Pancreas (tissue), 10 donors: Measurements from ENCODE around the gene RYK. TPM values are rescaled to one million over a fixed set of nuclear protein-coding genes. Genes with fewer than 3 reads are reported as not detected.

Experiments
- ATAC-seq, 4 donors: fragments of 200-7000 bp; cut with Tn5 transposase; one replicate each; pipeline versions ENCODE4 v1.8.0 to v1.9.1; 2020; ENCODE audit warnings: mild to moderate bottlenecking in 4 of 4, moderate library complexity in 4 of 4
- DNase-seq, 6 donors: peaks; one replicate each; pipeline ENCODE4 v3.0.0-alpha.2; 2020
- FAIRE-seq: peaks from 2 replicates; lab custom pipeline; 2012; peaks lifted over from hg19 to GRCh38; lab: Jason Lieb, UNC
- H3K27ac ChIP-seq, 4 donors: fragments of 200-600 bp; sonication (generic); 1 replicate in 3 of 4; 2 replicates in 1 of 4; pipeline versions ENCODE4 v1.5.0 to v1.8.0; 2020
- H3K27me3 ChIP-seq, 4 donors: fragments of 200-600 bp; one replicate each; pipeline ENCODE4 v1.8.0; 2021
- H3K36me3 ChIP-seq, 3 donors: fragments of 200-600 bp; sonication (generic) in 1 of 3; one replicate each; pipeline versions ENCODE4 v1.5.0 to v1.8.0; 2020 to 2021
- H3K4me1 ChIP-seq, 3 donors: fragments of 200-600 bp; one replicate each; pipeline ENCODE4 v1.8.0; 2021
- H3K4me3 ChIP-seq, 4 donors: fragments of 200-600 bp; sonication (generic) in 2 of 4; one replicate each; pipeline versions ENCODE4 v1.5.0 to v1.8.0; 2020 to 2021
- H3K9me3 ChIP-seq, 4 donors: fragments of 200-600 bp; one replicate each; pipeline ENCODE4 v1.8.0; 2021
- WGBS, 2 donors: extraction: QIAGEN DNeasy Blood & Tissue Kit; methylation state at CpG; one replicate each; pipeline ENCODE4 v1.1.7; 2013; 5-methylcytosine and 5-hydroxymethylcytosine counted together
- intact Hi-C, 3 donors: fragments of 100-400 bp; cut with DNase I; formaldehyde crosslinking; loops; one replicate each; pipeline versions ENCODE4 v1.11.1 to v1.14.2; 2022
- polyA plus RNA-seq, 2 donors: library from polyadenylated mRNA; stranded (reverse); fragments of 200-250 nt; gene quantifications; one replicate each; pipeline ENCODE4 v1.2.3, GENCODE V29; 2013
- total RNA-seq, 6 donors: library from RNA; stranded (reverse); fragmentation: NEBNext Ultra II Directional in 4 of 6; extraction: Animal tissue kit (Norgen Biotek cat#: 25700) in 4 of 6; gene quantifications; one replicate each; pipeline versions ENCODE4 v1.2.1 to v1.2.4, GENCODE V29; 2021 to 2023
- TF ChIP-seq, protein P1 (sequence below), 4 donors: fragments of 200-600 bp; sonication (generic) in 3 of 4; IDR thresholded peaks; one replicate each; pipeline versions ENCODE4 v1.5.0 to v1.8.0; 2021; ENCODE audit warnings: antibody characterized with exemption in 4 of 4
- donor health status: healthy with polysubstance abuse.
- donor health status: DM: no; HTN: no; CAD: no; lungs with moderate emphysema.
- donor health status: DM: no; HTN: no; CAD: no.
- donor health status: control.
- donor health status: control.
- donor health status: Bipolar disorder and iron deficiency.
- donor health status: DM: yes; HTN: yes; CAD: no.
- donor health status: DM: no; HTN: no; CAD: no.
- donor health status: DM: no; HTN: no; CAD: no.
- donor health status: DM: yes; HTN: yes; CAD: no.

RYK gene
- total and polyA plus RNA-seq, 8 donors, result 13.8 to 31.9 (median 20.5) TPM

DNA sequence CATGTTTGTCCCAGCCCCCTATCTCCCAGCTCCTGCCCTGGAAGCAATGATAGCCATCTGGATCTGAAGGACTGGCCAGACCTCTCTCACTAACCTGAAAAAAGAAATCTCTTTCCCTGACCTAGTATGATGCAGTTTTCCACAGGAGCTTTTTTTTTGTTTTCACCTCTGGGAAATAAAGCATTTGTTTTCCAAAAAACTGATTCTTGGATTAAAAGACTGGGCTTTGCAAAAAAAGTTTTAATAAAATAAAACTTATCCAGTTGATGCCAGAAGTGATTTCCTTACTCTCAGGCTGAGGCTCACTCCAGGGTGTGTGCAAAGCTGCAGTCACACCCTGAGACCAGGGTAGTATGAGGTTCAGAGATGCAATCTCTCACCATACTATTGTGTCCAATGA lies 104.0 kb downstream of the RYK start:
- Histone ChIP-seq H3K36me3 (no peaks in the 10 kb centered on the region), H3K27ac (no peak overlapping the region), H3K4me1 (no peaks in the 10 kb centered on the region), H3K27me3 (no peaks in the 10 kb centered on the region), H3K9me3 (no peaks in the 10 kb centered on the region), H3K4me3 (no peak overlapping the region)
- TF ChIP-seq, protein P1, sequence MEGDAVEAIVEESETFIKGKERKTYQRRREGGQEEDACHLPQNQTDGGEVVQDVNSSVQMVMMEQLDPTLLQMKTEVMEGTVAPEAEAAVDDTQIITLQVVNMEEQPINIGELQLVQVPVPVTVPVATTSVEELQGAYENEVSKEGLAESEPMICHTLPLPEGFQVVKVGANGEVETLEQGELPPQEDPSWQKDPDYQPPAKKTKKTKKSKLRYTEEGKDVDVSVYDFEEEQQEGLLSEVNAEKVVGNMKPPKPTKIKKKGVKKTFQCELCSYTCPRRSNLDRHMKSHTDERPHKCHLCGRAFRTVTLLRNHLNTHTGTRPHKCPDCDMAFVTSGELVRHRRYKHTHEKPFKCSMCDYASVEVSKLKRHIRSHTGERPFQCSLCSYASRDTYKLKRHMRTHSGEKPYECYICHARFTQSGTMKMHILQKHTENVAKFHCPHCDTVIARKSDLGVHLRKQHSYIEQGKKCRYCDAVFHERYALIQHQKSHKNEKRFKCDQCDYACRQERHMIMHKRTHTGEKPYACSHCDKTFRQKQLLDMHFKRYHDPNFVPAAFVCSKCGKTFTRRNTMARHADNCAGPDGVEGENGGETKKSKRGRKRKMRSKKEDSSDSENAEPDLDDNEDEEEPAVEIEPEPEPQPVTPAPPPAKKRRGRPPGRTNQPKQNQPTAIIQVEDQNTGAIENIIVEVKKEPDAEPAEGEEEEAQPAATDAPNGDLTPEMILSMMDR (IDR thresholded peaks at IDR 0.05), result no peak
- intact Hi-C loops, result no loop called here
- ATAC-seq (peak in 1 of 4 donors; percentile 45), FAIRE-seq (no peak), DNase-seq (no peak)

DNA sequence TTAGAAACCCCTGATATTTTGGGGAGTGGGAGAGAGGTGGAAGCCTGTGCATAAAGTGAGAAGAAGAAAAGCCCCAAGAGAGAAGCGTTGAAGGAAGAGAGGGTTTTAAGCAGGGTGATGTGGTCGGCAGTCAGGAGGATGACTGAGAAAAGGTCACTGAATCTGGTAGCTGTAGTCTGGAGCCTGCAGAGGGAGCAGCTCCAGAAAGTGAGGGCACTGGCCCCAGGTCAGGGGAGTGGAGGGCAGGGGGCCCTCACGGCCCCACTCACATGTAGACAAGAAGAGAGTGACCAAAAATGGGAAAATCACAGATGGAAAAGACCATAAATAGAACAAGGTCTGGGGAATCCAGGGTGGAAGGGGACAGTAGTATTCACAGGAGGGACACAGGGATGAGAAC lies 105.5 kb downstream of the RYK start:
- no peak overlapping the region for H3K4me3 ChIP-seq
- H3K36me3 ChIP-seq, result no peaks in the 10 kb centered on the region
- H3K27me3 ChIP-seq, result no peaks in the 10 kb centered on the region
- intact Hi-C loops, result no loop called here
- TF ChIP-seq, protein P1 (IDR thresholded peaks at IDR 0.05), result no peak
- H3K9me3 ChIP-seq, result no peaks in the 10 kb centered on the region
- WGBS, 2 donors, result 78 to 80% methylated on average over 3 of the region's 3 CpGs
- ATAC-seq, result peak in 1 of 4 donors; percentile 15
- H3K27ac ChIP-seq, result no peak overlapping the region
- no peak for DNase-seq
- FAIRE-seq, result no peak
- H3K4me1 ChIP-seq, result no peaks in the 10 kb centered on the region

DNA sequence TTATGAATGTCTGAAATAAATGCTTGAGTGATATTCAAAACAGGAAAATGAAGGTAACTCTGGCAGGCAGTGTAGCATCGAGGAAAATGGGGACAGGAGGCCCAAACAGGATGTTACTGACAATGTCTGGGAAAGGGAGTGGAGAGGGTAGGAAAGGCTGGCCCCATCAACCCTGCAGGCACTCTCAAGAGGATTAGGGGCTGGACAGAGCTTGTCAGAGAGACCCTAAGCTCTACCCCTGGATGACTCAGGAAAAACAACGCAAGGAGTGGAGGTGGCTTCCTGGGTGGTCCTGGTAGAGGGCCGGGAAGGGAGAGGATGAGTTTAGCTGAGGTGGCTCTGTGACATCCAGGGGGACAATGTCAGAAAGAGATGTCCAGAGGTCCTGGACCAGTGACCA lies 106.0 kb downstream of the RYK start:
- no peak overlapping the region for H3K27ac ChIP-seq
- DNase-seq (no peak), FAIRE-seq (no peak), ATAC-seq (no peak)
- no peak overlapping the region for H3K4me3 ChIP-seq
- H3K36me3 ChIP-seq, result no peaks in the 10 kb centered on the region
- 90 to 91% methylated on average over 3 of the region's 3 CpGs for WGBS, 2 donors
- intact Hi-C loops, result no loop called here
- H3K9me3 ChIP-seq, result no peaks in the 10 kb centered on the region
- H3K4me1 ChIP-seq, result no peaks in the 10 kb centered on the region
- TF ChIP-seq, protein P1 (IDR thresholded peaks at IDR 0.05), result no peak
- no peaks in the 10 kb centered on the region for H3K27me3 ChIP-seq

DNA sequence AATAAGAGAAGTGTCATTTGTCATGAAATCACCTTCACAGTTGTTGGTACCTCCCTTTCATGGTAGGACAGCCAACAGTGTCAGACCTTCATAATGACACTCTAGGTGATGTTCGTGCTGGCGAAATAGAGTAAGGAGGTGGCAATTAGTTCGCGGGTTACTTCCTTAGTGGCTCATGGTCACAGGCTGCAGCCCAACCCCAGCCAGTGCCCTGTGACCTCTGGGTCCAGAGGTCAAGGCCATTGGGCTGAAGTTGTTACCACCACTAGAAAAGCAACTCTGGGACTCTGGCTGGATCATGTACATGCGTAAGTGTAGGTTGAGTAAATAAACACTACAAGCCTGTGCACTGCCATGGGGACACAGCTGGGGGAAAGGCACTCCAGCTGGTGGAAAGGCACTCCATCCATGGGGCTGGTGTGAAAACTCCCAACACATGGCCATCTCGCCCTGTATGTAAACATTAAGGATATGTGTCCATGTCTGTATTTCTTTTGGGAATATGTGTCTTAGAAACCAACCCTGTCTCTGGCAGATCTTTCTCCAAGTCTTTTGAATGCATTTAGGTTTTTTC lies 106.7 kb downstream of the RYK start:
- H3K4me3 ChIP-seq, result no peak overlapping the region
- H3K36me3 ChIP-seq, result no peaks in the 10 kb centered on the region
- no peak for ATAC-seq
- H3K9me3 ChIP-seq, result no peaks in the 10 kb centered on the region
- DNase-seq, result no peak
- H3K27ac ChIP-seq, result no peak overlapping the region
- no peak for FAIRE-seq
- no peaks in the 10 kb centered on the region for H3K4me1 ChIP-seq
- intact Hi-C loops, result no loop called here
- no peaks in the 10 kb centered on the region for H3K27me3 ChIP-seq
- 81 to 88% methylated on average over 6 of the region's 6 CpGs for WGBS, 2 donors
- TF ChIP-seq, protein P1 (IDR thresholded peaks at IDR 0.05), result no peak

DNA sequence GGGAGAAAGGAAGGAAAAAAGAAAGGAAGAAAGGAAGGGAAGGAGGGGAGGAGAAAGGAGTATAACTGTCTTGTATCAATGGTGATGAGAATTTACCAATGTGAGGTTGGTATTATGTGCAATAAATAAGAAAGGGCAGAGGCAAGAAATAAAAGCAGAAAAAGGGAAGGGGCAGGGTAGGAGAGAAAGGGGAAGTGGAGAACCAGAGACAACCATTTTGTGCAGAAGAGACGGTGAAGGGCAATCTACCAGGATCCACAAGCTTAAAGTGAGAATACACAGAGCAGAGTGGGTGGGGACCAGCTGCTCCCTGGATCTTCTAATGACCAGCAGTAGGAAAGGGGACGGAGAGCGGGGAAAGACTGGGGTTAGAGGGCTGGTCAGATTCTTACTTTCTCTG lies 114.1 kb downstream of the RYK start:
- H3K4me1 ChIP-seq, result no peaks in the 10 kb centered on the region
- no peak overlapping the region for H3K4me3 ChIP-seq
- no peaks in the 10 kb centered on the region for H3K9me3 ChIP-seq
- 92 to 96% methylated on average over 3 of the region's 3 CpGs for WGBS, 2 donors
- H3K27me3 ChIP-seq, result no peaks in the 10 kb centered on the region
- FAIRE-seq (no peak), DNase-seq (no peak), ATAC-seq (no peak)
- TF ChIP-seq, protein P1 (IDR thresholded peaks at IDR 0.05), result no peak
- intact Hi-C loops, result no loop called here
- no peak overlapping the region for H3K27ac ChIP-seq
- no peaks in the 10 kb centered on the region for H3K36me3 ChIP-seq
